GM21825 (cell line): ENCODE results near the gene PGAM1.
"Not testable (repeated sequence)": the region's sequence is repeated elsewhere in the genome, so short reads cannot be mapped to it uniquely, and the experiment has no call there.

Experiments used
- ATAC-seq: cut with Tn5 transposase; IDR thresholded peaks from one replicate; pipeline ENCODE4 v1.9.1; 2021; ENCODE audit warnings: mild to moderate bottlenecking, moderate library complexity; ENCODE audit not compliant: unreplicated experiment

Gene PGAM1

DNA sequence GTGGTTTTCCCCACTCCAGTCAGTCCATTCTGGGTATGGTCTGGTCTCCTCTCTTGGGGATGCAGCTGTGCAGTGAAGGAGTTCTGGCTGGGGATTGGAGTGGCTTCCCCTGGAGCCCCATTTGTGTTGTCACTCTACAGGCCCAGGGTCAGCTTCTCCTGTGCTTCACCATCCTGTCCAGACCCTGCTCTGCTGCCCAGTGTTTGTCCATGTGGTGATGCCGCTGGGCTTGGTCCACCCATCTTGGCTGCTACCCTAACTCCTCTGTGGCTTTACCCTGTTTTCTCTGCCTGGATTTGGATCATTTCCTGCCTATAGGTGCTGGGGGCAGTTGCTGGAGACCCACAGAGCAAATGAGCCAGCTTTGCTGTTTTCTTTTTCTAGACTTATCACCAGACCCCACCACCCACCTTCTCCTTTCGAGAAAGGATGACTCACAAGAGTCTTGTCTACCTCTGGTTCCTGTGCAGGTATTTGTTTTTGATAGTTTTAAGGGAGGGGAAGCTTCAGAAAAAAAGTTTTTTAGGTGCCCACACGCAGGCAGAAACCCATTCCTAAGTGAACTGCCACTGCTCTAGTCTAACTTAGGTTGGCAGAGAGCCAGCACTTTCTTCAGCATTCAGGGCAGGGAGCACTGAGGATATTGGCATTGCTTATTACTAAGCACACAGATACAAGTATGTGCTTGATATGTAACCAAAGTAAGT is 28.5 kb downstream of the PGAM1 start:
- ATAC-seq, result no peak

- ATAC-seq, result no peak
Observed at GRCh38 chr10:97456034-97456685, 30.2 kb downstream of the PGAM1 start.

DNA sequence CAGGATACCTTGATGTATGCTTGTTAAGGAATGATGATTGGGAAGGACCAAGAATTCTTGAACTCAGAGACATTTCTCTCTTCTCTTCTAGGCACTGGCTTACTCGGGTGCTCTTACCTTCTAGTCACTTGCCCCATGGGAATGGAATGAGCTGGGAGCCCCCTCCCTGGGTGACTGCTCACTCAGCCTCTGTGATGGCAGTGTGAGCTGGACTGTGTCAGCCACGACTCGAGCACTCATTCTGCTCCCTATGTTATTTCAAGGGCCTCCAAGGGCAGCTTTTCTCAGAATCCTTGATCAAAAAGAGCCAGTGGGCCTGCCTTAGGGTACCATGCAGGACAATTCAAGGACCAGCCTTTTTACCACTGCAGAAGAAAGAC is 30.7 kb downstream of the PGAM1 start:
- no peak for ATAC-seq

DNA sequence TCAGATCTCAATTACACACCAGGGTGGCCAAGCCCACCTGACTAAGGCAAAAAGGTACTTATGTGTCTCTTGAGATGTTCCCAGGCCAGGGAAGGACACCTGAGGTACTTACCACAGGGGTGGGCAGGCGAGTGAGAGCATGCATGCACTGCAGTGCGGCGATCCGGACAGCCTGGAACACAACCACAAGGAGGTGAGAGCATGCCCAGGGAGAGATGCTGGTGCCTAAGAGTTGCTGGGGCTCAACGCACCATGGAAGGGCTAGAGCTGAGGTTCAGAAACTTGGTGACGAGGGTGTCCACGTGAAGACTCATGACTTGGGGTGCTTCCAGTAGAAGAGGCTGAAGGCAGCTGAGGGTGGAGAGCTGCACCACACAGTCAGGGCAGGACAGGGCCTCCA is 33.1 kb downstream of the PGAM1 start:
- no peak for ATAC-seq

- no peak for ATAC-seq
Observed at GRCh38 chr10:97459933-97460332, 33.9 kb downstream of the PGAM1 start.

DNA sequence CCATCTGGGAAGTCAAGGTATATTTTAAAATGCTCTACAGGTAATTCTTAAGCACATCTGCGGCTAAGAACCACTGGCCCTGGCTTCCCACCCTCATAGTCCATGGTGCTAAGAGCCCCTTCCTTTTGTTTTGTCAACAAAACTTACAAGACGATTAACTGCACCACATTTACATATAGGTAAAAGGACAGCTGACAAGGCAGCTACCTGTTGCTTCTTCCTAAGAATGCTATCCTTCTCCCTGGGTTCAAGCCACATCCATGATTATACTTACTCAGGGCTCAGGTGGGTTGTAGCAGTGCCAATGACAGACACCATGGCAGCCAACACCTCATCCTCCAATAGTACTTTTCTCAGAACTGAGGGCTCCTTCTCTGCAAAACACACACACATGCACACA is 36.3 kb downstream of the PGAM1 start:
- no peak for ATAC-seq

GRCh38 chr10:97463363-97464132 is 37.6 kb downstream of the PGAM1 start:
- ATAC-seq, result no peak

GRCh38 chr10:97464226-97464625 is 38.2 kb downstream of the PGAM1 start:
- no peak for ATAC-seq

GRCh38 chr10:97465982-97466381 is 40.0 kb downstream of the PGAM1 start:
- no peak for ATAC-seq

GRCh38 chr10:97466755-97467154 is 40.8 kb downstream of the PGAM1 start:
- ATAC-seq, result no peak

DNA sequence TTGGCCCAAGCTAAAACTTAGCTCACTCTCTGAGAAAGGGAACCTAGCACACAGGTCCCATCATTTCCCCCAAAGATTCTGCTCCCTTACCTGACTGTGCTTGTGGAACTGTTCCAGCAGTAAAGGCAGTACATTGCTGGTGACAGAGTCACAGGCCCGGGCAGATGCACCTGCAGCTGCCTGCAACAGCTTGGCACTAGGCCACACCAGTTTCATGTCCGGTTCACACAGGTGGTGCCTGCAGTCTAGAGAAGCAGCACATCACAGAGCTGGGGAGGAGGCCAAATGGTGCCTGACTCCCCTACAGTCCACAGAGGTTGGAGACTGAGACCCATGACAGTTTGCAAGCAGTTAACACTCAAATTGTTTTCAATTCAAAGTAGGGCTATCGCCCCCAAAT is 42.2 kb downstream of the PGAM1 start:
- no peak for ATAC-seq

- not testable (repeated sequence) for ATAC-seq
Observed at GRCh38 chr10:97468781-97469180, 42.8 kb downstream of the PGAM1 start.

- no peak for ATAC-seq
Observed at GRCh38 chr10:97474918-97475317, 48.9 kb downstream of the PGAM1 start.

GRCh38 chr10:97475936-97476594 is 50.1 kb downstream of the PGAM1 start:
- no peak for ATAC-seq

DNA sequence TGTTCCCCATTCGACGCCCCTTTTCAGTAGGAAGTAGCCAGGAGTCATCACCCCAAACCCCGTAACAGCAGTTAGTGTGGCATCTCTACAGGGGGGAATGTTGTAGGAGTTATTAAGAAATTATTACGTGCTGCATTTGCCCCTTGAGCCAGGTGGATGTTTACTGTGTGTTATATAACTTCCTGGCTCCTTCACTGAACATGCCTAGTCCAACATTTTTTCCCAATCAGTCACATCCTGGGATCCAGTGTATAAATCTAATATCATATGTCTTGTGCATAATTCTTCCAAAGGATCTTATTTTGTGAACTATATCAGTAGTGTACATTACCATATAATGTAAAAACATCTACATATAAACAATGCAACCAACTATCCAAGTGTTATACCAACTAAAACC is 53.4 kb downstream of the PGAM1 start:
- not testable (repeated sequence) for ATAC-seq

GRCh38 chr10:97479939-97480338 is 53.9 kb downstream of the PGAM1 start:
- ATAC-seq, result no peak

DNA sequence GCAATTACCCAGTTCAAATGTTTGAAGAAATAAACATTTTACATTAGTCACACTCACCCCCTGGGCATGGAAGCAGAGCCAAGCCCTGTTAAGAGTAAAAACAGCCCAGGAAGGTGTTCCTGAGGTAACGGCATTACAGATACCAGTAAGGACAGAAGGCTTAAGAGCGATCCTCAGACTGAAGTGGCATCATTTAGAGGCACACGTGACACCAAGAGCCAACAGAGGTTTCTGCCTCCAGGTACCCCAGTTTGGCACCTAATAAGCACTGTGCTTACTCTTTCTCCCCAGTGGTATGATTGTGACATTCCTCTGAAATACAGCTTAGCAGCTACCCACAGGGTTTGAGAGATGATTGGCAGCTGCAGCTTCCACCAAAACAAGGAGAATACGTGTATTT is 55.1 kb downstream of the PGAM1 start:
- no peak for ATAC-seq

- ATAC-seq, result no peak
Observed at GRCh38 chr10:97482381-97482780, 56.4 kb downstream of the PGAM1 start.
